ENCODE measurements around the gene PMM2.
A peak's percentile ranks its signal among the peaks of the same experiment; 100 is the strongest.

PMM2 gene

GRCh38 chr16:8852534-8852933, 54.9 kb downstream of the PMM2 start:
- DNase-seq: no peak

GRCh38 chr16:8853150-8853549, 55.5 kb downstream of the PMM2 start:
- DNase-seq: no peak

- DNase-seq: no peak
Observed at GRCh38 chr16:8853611-8854010, 56.0 kb downstream of the PMM2 start.

- no peak for DNase-seq
Observed at GRCh38 chr16:8854298-8854948, 56.8 kb downstream of the PMM2 start.

GRCh38 chr16:8855051-8855786, 57.6 kb downstream of the PMM2 start:
- DNase-seq: peak in 1 of 4 experiments; percentile 20

GRCh38 chr16:8855972-8856371, 58.3 kb downstream of the PMM2 start:
- no peak for DNase-seq

GRCh38 chr16:8858994-8859912, 61.6 kb downstream of the PMM2 start:
- DNase-seq: no peak

- DNase-seq: no peak
Observed at GRCh38 chr16:8859913-8860881, 62.6 kb downstream of the PMM2 start.

- no peak for DNase-seq
Observed at GRCh38 chr16:8861563-8862308, 64.1 kb downstream of the PMM2 start.

- no peak for DNase-seq
Observed at GRCh38 chr16:8862309-8863130, 64.9 kb downstream of the PMM2 start.

- DNase-seq: peak in 1 of 4 experiments; percentile 30
Observed at GRCh38 chr16:8863594-8864424, 66.2 kb downstream of the PMM2 start.

- DNase-seq: no peak
Observed at GRCh38 chr16:8864480-8865110, 67.0 kb downstream of the PMM2 start.

- DNase-seq: no peak
Observed at GRCh38 chr16:8865145-8865882, 67.7 kb downstream of the PMM2 start.

- DNase-seq: no peak
Observed at GRCh38 chr16:8866118-8866883, 68.7 kb downstream of the PMM2 start.

GRCh38 chr16:8866884-8867215, 69.2 kb downstream of the PMM2 start:
- DNase-seq: no peak

- DNase-seq: peak in 3 of 4 experiments; percentile 21 to 37 (median 31)
Observed at GRCh38 chr16:8867216-8867931, 69.7 kb downstream of the PMM2 start.

- no peak for DNase-seq
Observed at GRCh38 chr16:8867932-8868415, 70.3 kb downstream of the PMM2 start.
